Activated CD8-positive, alpha-beta T cell treated with anti-CD3 and anti-CD28 coated beads for 36 hours (primary cell): ENCODE data around the gene LRRC4C. TPM values are rescaled to one million over a fixed set of nuclear protein-coding genes. Genes with fewer than 3 reads are reported as not detected.

Experiments used
- ATAC-seq: fragments of 200-7000 bp; cut with Tn5 transposase; one replicate; pipeline ENCODE4 v1.10.0; 2021; ENCODE audit warnings: mild to moderate bottlenecking, moderate library complexity
- CTCF ChIA-PET: fragments of 350-600 bp; sonication (Branson Sonifier 250); formaldehyde crosslinking; loops from one replicate; lab custom pipeline; 2021; ENCODE audit warnings: antibody characterized with exemption; lab: Charles Lee
- POLR2A ChIA-PET: fragments of 350-600 bp; sonication (Branson Sonifier 250); formaldehyde crosslinking; loops from one replicate; lab custom pipeline; 2021; ENCODE audit warnings: antibody characterized with exemption; lab: Charles Lee
- DNase-seq: peaks from one replicate; pipeline ENCODE4 v3.0.0-alpha.2; 2020
- H3K27ac Mint-ChIP-seq: one replicate; pipeline ENCODE4 v1.8.0; 2021; ENCODE audit warnings: mild to moderate bottlenecking, mixed read lengths
- H3K27me3 Mint-ChIP-seq: one replicate; pipeline ENCODE4 v1.8.0; 2021; ENCODE audit warnings: mixed read lengths
- H3K36me3 Mint-ChIP-seq: one replicate; pipeline ENCODE4 v1.8.0; 2021; ENCODE audit warnings: low read depth, mixed read lengths
- H3K4me1 Mint-ChIP-seq: one replicate; pipeline ENCODE4 v1.8.0; 2021; ENCODE audit warnings: low read depth, mixed read lengths
- H3K4me3 Mint-ChIP-seq: one replicate; pipeline ENCODE4 v1.8.0; 2021; ENCODE audit warnings: mild to moderate bottlenecking, moderate library complexity, mixed read lengths
- H3K9me3 Mint-ChIP-seq: one replicate; pipeline ENCODE4 v1.8.0; 2021; ENCODE audit warnings: mixed read lengths
- intact Hi-C: fragments of 100-400 bp; cut with micrococcal nuclease; formaldehyde crosslinking; loops from one replicate; pipeline ENCODE4 v1.10.0; 2022
- total RNA-seq, 2 experiments: library from RNA; stranded (reverse); gene quantifications; one replicate each; pipeline ENCODE4 v1.2.3, GENCODE V29; 2021
- TF ChIP-seq, protein P1 (sequence below): fragments of 200-600 bp; IDR thresholded peaks from one replicate; pipeline ENCODE4 v1.8.0; 2022; ENCODE audit warnings: antibody characterized with exemption, mild to moderate bottlenecking

LRRC4C gene
- total RNA-seq, 2 experiments from 2014 or later = not detected

DNA sequence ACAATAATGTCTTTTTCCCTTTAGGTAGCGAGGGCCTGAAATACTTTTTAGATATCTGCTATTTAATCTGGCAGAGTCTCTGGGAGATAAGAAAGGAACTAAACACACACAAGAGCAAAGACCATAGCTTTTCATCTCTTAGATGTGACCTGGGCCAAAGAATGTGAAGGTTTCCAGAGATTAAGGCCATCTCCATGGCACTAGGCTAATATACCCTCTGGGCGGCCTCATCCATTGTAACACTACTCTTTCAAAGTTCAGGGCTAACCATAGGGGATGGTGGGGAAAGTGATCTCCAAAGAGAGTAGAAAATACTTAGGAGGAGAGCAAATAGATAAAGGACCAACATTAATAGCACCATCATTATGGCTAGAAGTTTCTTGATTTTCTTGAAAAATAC is 326.4 kb downstream of the LRRC4C start:
- CTCF ChIA-PET = no interaction called here
- POLR2A ChIA-PET = no interaction called here
- Mint-ChIP-seq H3K4me1 (no peaks in the 10 kb centered on the region), H3K36me3 (no peaks in the 10 kb centered on the region), H3K27ac (no peak overlapping the region), H3K4me3 (no peak overlapping the region), H3K9me3 (peaks cover 17% of the 10 kb centered on the region), H3K27me3 (no peaks in the 10 kb centered on the region)
- no peak for ATAC-seq
- intact Hi-C loops = no loop called here
- no peak for DNase-seq
- TF ChIP-seq, protein P1, sequence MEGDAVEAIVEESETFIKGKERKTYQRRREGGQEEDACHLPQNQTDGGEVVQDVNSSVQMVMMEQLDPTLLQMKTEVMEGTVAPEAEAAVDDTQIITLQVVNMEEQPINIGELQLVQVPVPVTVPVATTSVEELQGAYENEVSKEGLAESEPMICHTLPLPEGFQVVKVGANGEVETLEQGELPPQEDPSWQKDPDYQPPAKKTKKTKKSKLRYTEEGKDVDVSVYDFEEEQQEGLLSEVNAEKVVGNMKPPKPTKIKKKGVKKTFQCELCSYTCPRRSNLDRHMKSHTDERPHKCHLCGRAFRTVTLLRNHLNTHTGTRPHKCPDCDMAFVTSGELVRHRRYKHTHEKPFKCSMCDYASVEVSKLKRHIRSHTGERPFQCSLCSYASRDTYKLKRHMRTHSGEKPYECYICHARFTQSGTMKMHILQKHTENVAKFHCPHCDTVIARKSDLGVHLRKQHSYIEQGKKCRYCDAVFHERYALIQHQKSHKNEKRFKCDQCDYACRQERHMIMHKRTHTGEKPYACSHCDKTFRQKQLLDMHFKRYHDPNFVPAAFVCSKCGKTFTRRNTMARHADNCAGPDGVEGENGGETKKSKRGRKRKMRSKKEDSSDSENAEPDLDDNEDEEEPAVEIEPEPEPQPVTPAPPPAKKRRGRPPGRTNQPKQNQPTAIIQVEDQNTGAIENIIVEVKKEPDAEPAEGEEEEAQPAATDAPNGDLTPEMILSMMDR = no peak

DNA sequence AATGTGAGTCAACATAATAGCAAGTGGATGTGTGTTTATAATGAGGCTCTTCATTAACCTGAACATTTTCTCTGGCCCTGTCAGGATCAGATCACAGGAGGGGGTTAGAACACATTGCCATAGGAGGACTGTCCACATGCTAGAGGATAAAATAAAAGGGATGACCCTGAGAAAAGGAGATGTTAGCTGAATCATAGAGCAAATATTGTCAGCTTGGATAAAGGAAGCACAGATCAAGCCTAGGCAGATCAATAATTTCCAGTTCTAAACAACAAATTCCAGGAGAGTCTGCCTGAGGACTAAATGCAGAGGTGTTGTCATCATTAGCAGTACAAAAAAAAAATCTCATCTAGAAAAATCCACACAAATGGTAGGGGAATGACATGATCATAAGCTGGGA is 337.9 kb downstream of the LRRC4C start:
- ChIA-PET CTCF (no interaction called here), POLR2A (no interaction called here)
- no peak for ATAC-seq
- Mint-ChIP-seq H3K9me3 (peaks cover 10% of the 10 kb centered on the region), H3K4me1 (no peaks in the 10 kb centered on the region), H3K27me3 (no peaks in the 10 kb centered on the region), H3K27ac (no peak overlapping the region), H3K4me3 (no peak overlapping the region), H3K36me3 (no peaks in the 10 kb centered on the region)
- DNase-seq = no peak
- TF ChIP-seq, protein P1 = no peak
- intact Hi-C loops = no loop called here

DNA sequence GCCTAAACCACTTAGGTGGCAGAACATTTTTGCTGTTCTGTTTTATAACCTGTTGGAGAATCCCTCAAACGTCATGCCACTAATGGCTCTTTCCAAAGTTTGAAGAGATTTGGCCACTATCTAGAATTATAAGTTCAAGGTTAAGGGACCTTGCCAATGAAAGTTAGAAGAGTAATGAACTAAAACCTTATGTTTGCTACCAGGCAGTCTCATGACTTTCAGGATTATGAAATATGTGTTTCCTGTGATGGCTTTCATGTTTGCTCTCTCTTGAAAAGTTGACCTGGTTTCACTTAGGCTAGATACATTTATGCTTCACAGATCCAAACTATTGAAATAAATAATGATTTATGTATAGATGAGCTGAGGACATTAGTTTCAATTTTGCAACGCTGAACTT is 340.0 kb downstream of the LRRC4C start:
- intact Hi-C loops = no loop called here
- no peak for ATAC-seq
- H3K4me1 Mint-ChIP-seq = no peaks in the 10 kb centered on the region
- no peaks in the 10 kb centered on the region for H3K36me3 Mint-ChIP-seq
- CTCF ChIA-PET = no interaction called here
- no peak overlapping the region for H3K27ac Mint-ChIP-seq
- H3K9me3 Mint-ChIP-seq = peaks cover 10% of the 10 kb centered on the region
- DNase-seq = no peak
- POLR2A ChIA-PET = no interaction called here
- H3K27me3 Mint-ChIP-seq = no peaks in the 10 kb centered on the region
- TF ChIP-seq, protein P1 = no peak
- H3K4me3 Mint-ChIP-seq = no peak overlapping the region

DNA sequence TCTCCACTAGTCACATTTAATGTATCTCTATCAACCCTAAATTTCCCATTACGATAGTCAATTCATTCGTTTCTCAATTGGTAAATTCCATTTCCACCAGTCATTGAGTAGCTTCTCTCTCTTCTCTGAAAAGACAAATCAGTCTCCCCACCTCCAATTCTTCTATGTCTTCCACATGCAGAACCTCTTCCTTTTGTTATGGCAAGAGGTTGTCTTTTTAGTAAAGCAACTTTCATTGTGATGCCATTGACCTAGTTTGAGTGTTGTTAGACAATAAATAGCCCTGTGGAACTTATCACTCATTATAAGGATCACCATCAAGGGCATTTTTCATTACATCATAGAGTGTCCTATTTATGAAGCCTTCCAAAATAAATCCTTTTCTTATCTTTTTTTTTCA is 340.9 kb downstream of the LRRC4C start:
- no peak overlapping the region for H3K4me3 Mint-ChIP-seq
- H3K9me3 Mint-ChIP-seq = peaks cover 8% of the 10 kb centered on the region
- no peaks in the 10 kb centered on the region for H3K4me1 Mint-ChIP-seq
- ATAC-seq = no peak
- no peaks in the 10 kb centered on the region for H3K36me3 Mint-ChIP-seq
- ChIA-PET CTCF (no interaction called here), POLR2A (no interaction called here)
- no peak for DNase-seq
- H3K27me3 Mint-ChIP-seq = no peaks in the 10 kb centered on the region
- no peak overlapping the region for H3K27ac Mint-ChIP-seq
- intact Hi-C loops = no loop called here
- TF ChIP-seq, protein P1 = no peak

DNA sequence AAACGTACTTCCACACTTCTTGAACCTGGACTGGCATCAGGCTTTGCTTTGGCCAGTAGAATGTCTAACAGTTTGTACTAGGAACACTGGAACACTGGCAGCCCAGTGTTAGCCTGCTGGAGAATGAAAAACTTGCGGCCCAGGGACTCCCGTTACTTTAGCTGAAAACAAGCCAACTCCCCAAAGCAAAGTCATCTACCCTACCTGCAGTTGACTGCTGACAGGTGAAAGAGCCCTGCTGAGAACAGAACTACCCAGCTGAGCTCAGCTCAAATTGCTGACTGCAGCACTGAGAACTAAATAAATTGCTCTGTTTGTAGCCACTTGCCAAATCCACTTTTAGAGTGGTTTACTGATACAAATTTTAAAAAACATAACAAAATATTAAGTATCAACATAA is 342.5 kb downstream of the LRRC4C start:
- intact Hi-C loops = no loop called here
- CTCF ChIA-PET = no interaction called here
- DNase-seq (no peak), ATAC-seq (no peak)
- Mint-ChIP-seq H3K27me3 (no peaks in the 10 kb centered on the region), H3K4me1 (no peaks in the 10 kb centered on the region), H3K27ac (no peak overlapping the region), H3K4me3 (no peak overlapping the region), H3K36me3 (no peaks in the 10 kb centered on the region), H3K9me3 (peaks cover 10% of the 10 kb centered on the region)
- POLR2A ChIA-PET = no interaction called here
- TF ChIP-seq, protein P1 = no peak
